ENCODE data around the gene DUOXA2. TPM values are rescaled to one million over a fixed set of nuclear protein-coding genes. Genes with fewer than 3 reads are reported as not detected.

Gene DUOXA2
- total and polyA plus RNA-seq, 2 of the 4 experiments (the other 2 are of a cell fraction): not detected

- no peak overlapping the region for H2BK120ac ChIP-seq (ENCODE audit: low read depth, low read length)
- no peaks in the 10 kb centered on the region for H3K9me3 ChIP-seq (ENCODE audit: control insufficient read depth, insufficient read depth, low read length)
- no peak for TF ChIP-seq CHD1 (IDR thresholded peaks at IDR 0.05; ENCODE audit: low read depth, low read length)
- no peak for TF ChIP-seq FOS (IDR thresholded peaks at IDR 0.05; ENCODE audit: low read depth, low read length)
- no peak for TF ChIP-seq NFE2L2 (IDR thresholded peaks at IDR 0.05; ENCODE audit: low read depth, low read length)
- TF ChIP-seq CEBPB (IDR thresholded peaks at IDR 0.05; ENCODE audit: low read depth, low read length): no peak
- TF ChIP-seq MAFK (IDR thresholded peaks at IDR 0.05; ENCODE audit: low read depth, low read length): no peak
- TF ChIP-seq, protein P1, sequence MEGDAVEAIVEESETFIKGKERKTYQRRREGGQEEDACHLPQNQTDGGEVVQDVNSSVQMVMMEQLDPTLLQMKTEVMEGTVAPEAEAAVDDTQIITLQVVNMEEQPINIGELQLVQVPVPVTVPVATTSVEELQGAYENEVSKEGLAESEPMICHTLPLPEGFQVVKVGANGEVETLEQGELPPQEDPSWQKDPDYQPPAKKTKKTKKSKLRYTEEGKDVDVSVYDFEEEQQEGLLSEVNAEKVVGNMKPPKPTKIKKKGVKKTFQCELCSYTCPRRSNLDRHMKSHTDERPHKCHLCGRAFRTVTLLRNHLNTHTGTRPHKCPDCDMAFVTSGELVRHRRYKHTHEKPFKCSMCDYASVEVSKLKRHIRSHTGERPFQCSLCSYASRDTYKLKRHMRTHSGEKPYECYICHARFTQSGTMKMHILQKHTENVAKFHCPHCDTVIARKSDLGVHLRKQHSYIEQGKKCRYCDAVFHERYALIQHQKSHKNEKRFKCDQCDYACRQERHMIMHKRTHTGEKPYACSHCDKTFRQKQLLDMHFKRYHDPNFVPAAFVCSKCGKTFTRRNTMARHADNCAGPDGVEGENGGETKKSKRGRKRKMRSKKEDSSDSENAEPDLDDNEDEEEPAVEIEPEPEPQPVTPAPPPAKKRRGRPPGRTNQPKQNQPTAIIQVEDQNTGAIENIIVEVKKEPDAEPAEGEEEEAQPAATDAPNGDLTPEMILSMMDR (conservative IDR thresholded peaks at IDR 0.05; ENCODE audit: low read depth, low read length): no peak
- TF ChIP-seq SMC3 (IDR thresholded peaks at IDR 0.05; ENCODE audit: low read depth, low read length): no peak
- TF ChIP-seq, protein P2, sequence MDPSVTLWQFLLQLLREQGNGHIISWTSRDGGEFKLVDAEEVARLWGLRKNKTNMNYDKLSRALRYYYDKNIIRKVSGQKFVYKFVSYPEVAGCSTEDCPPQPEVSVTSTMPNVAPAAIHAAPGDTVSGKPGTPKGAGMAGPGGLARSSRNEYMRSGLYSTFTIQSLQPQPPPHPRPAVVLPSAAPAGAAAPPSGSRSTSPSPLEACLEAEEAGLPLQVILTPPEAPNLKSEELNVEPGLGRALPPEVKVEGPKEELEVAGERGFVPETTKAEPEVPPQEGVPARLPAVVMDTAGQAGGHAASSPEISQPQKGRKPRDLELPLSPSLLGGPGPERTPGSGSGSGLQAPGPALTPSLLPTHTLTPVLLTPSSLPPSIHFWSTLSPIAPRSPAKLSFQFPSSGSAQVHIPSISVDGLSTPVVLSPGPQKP (IDR thresholded peaks at IDR 0.05; ENCODE audit: borderline replicate concordance, low read depth, low read length): no peak
- TF ChIP-seq BHLHE40 (IDR thresholded peaks at IDR 0.05; ENCODE audit: low read depth, low read length): no peak
- TF ChIP-seq MXI1 (IDR thresholded peaks at IDR 0.05; ENCODE audit: borderline replicate concordance, low read depth, low read length): no peak
- no peak overlapping the region for H3K18ac ChIP-seq (ENCODE audit: low read depth, low read length)
- intact Hi-C loops (cut with micrococcal nuclease) (no loop called here), dilution Hi-C loops (cut with HindIII; ENCODE audit: low sequenced_read_pairs, unreplicated experiment) (no loop called here), in situ Hi-C loops (cut with MboI; ENCODE audit: low sequenced_read_pairs) (no loop called here)
- no TSS peak for BruUV-seq (replicated peaks)
- H2AK5ac ChIP-seq (ENCODE audit: low read depth, low read length): no peak overlapping the region
- H3K27me3 ChIP-seq (ENCODE audit: control insufficient read depth, insufficient read depth, low read length): no peaks in the 10 kb centered on the region
- no peak overlapping the region for H2BK15ac ChIP-seq (ENCODE audit: low read depth, low read length)
- peak overlapping the region; percentile 28 for H2AK9ac ChIP-seq (replicated peaks; ENCODE audit: low read depth, low read length, poor library complexity)
- H3K4me1 ChIP-seq (ENCODE audit: control insufficient read depth, insufficient read depth, low read length): peaks cover 4% of the 10 kb centered on the region; the same call in 1 of the 2 replicates
- H3K56ac ChIP-seq (ENCODE audit: extremely low read depth, insufficient read depth, low read length): no peak overlapping the region
- no peaks in the 10 kb centered on the region for H3K36me3 ChIP-seq (ENCODE audit: control insufficient read depth, insufficient read depth, low read length)
- H3K9ac ChIP-seq (ENCODE audit: low read depth, low read length): no peak overlapping the region
- no peak overlapping the region for H2AFZ ChIP-seq (replicated peaks; ENCODE audit: low read length, poor library complexity)
- H2BK5ac ChIP-seq (ENCODE audit: low read depth, low read length, poor library complexity, severe bottlenecking): no peak overlapping the region
- no peak overlapping the region for H3K14ac ChIP-seq (replicated peaks; ENCODE audit: low read depth, low read length)
- no peak overlapping the region for H4K91ac ChIP-seq (ENCODE audit: insufficient read depth, low read depth, low read length)
- no peak overlapping the region for H3K4me3 ChIP-seq (ENCODE audit: insufficient read depth, low read depth, low read length)
- H3K9me1 ChIP-seq (ENCODE audit: insufficient read depth, low read length): peaks cover 5% of the 10 kb centered on the region
- ATAC-seq (ENCODE audit: low read depth) (no peak), DNase-seq (no peak)
- H3K79me1 ChIP-seq (ENCODE audit: low read depth in 1 of 2, low read length in 2 of 2): no peaks in the 10 kb centered on the region
- no peak overlapping the region for H2BK20ac ChIP-seq (ENCODE audit: low read depth, low read length)
- ChIA-PET CTCF (no interaction called here), POLR2A (ENCODE audit: unreplicated experiment) (no interaction called here)
- no peak overlapping the region for H3K23ac ChIP-seq (ENCODE audit: low read depth, low read length)
- no peak overlapping the region for H4K5ac ChIP-seq (ENCODE audit: low read depth, low read length)
- H3K4me2 ChIP-seq (ENCODE audit: low read depth, low read length): no peak overlapping the region
- no peak overlapping the region for H4K8ac ChIP-seq (ENCODE audit: low read depth in 2 of 2, low read length in 2 of 2)
- no peak overlapping the region for H3K27ac ChIP-seq (ENCODE audit: insufficient read depth, low read length)
- no peaks in the 10 kb centered on the region for H4K20me1 ChIP-seq (ENCODE audit: insufficient read depth, low read length)
- 94% methylated on average over 18 of the region's 36 CpGs; no CpG with 5 or more reads in 1 of the 2 experiments for WGBS, 2 experiments (ENCODE audit: extremely low coverage in 2 of 2, insufficient read length in 1 of 2)
- H3K4ac ChIP-seq (ENCODE audit: low read depth, low read length): no peak overlapping the region
Measured at GRCh38 chr15:45151998-45152828, 38.1 kb downstream of the DUOXA2 start.
